Neural progenitor cell (in vitro differentiated cells): ENCODE data around the gene ATP5F1E. TPM values are rescaled to one million over a fixed set of nuclear protein-coding genes. Genes with fewer than 3 reads are reported as not detected.

ENCODE experiments used
- DNase-seq: peaks from one replicate; pipeline ENCODE4 v3.0.0-alpha.2; 2016; ENCODE audit warnings: low spot score
- H2AFZ ChIP-seq: fragments of 200-600 bp; sonication (generic); replicated peaks from 2 replicates; pipeline ENCODE4 v1.6.1; 2016; ENCODE audit warnings: antibody characterized with exemption
- H3F3A ChIP-seq: fragments of 200-600 bp; sonication (generic); 2 replicates; pipeline ENCODE4 v1.6.1; 2016; ENCODE audit warnings: antibody characterized with exemption, low read depth
- H3K27ac ChIP-seq: fragments of 200-600 bp; sonication (generic); 2 replicates; pipeline ENCODE4 v1.5.1; 2016; ENCODE audit warnings: mild to moderate bottlenecking
- H3K27me3 ChIP-seq: fragments of 200-600 bp; sonication (generic); 2 replicates; pipeline ENCODE4 v1.6.1; 2016; ENCODE audit warnings: mild to moderate bottlenecking, moderate library complexity
- H3K36me3 ChIP-seq: fragments of 200-600 bp; sonication (generic); 2 replicates; pipeline ENCODE4 v1.5.1; 2016
- H3K4me1 ChIP-seq: fragments of 200-600 bp; sonication (generic); 2 replicates; pipeline ENCODE4 v1.6.1; 2016; ENCODE audit warnings: mixed run types
- H3K4me2 ChIP-seq: fragments of 200-600 bp; sonication (generic); 2 replicates; pipeline ENCODE4 v1.6.1; 2016
- H3K4me3 ChIP-seq: fragments of 200-600 bp; sonication (generic); 2 replicates; pipeline ENCODE4 v1.5.1; 2016
- H3K79me2 ChIP-seq: fragments of 200-600 bp; sonication (generic); 2 replicates; pipeline ENCODE4 v1.6.1; 2016; ENCODE audit warnings: low read depth
- H3K9ac ChIP-seq: fragments of 200-600 bp; sonication (generic); 2 replicates; pipeline ENCODE4 v1.6.1; 2016
- H3K9me3 ChIP-seq: fragments of 200-600 bp; sonication (generic); 2 replicates; pipeline ENCODE4 v1.5.1; 2016; ENCODE audit warnings: low read depth
- H4K20me1 ChIP-seq: fragments of 200-600 bp; sonication (generic); 2 replicates; pipeline ENCODE4 v1.6.1; 2016; ENCODE audit warnings: low read depth
- H3K27ac Mint-ChIP-seq: 3 replicates; pipeline ENCODE4 v1.8.0; 2021; ENCODE audit warnings: mixed read lengths
- H3K27me3 Mint-ChIP-seq: 2 replicates; pipeline ENCODE4 v1.8.0; 2022; ENCODE audit warnings: low read depth, mild to moderate bottlenecking, inconsistent platforms, moderate library complexity, mixed read lengths; ENCODE audit not compliant: insufficient read depth
- H3K36me3 Mint-ChIP-seq: 3 replicates; pipeline ENCODE4 v1.8.0; 2021; ENCODE audit warnings: mixed read lengths
- H3K4me1 Mint-ChIP-seq: 3 replicates; pipeline ENCODE4 v1.8.0; 2021; ENCODE audit warnings: mixed read lengths
- H3K4me3 Mint-ChIP-seq: 3 replicates; pipeline ENCODE4 v1.8.0; 2021; ENCODE audit warnings: mild to moderate bottlenecking, moderate library complexity, mixed read lengths
- H3K9me3 Mint-ChIP-seq: 3 replicates; pipeline ENCODE4 v1.8.0; 2020; ENCODE audit warnings: mixed read lengths
- EZH2 ChIP-seq: fragments of 200-600 bp; sonication (generic); IDR thresholded peaks from 2 replicates; pipeline ENCODE4 v1.6.1; 2017; ENCODE audit warnings: antibody characterized with exemption, mild to moderate bottlenecking, moderate library complexity
- EZH2phosphoT487 ChIP-seq: fragments of 200-600 bp; sonication (generic); IDR thresholded peaks from 2 replicates; pipeline ENCODE4 v1.6.1; 2017; ENCODE audit warnings: antibody characterized with exemption
- total RNA-seq: library from RNA; depleted of rRNA; stranded (reverse); fragments of >200 nt; gene quantifications from 2 replicates; pipeline ENCODE4 v1.2.3, GENCODE V29; 2015; ENCODE audit warnings: low replicate concordance
- TF ChIP-seq, protein P1 (sequence below): fragments of 200-600 bp; sonication (generic); IDR thresholded peaks from 2 replicates; pipeline ENCODE4 v1.5.1; 2017; ENCODE audit warnings: antibody characterized with exemption, mild to moderate bottlenecking

ATP5F1E gene
- total RNA-seq, 1 donor from 2014 or later: 29.7 TPM

- Mint-ChIP-seq H3K9me3 (no peaks in the 10 kb centered on the region), H3K36me3 (peaks cover 39% of the 10 kb centered on the region)
- H3K27me3 ChIP-seq: no peaks in the 10 kb centered on the region
These were observed 39.2 kb downstream of the ATP5F1E start for GRCh38 chr20:58992911-58993310.

GRCh38 chr20:58991715-58992114, 40.4 kb downstream of the ATP5F1E start:
- H3K4me1 Mint-ChIP-seq: no peaks in the 10 kb centered on the region
- Histone ChIP-seq H3K79me2 (no peaks in the 10 kb centered on the region), H3K4me3 (no peak overlapping the region), H3K9ac (no peak overlapping the region), H3K27ac (no peak overlapping the region), H3F3A (no peaks in the 10 kb centered on the region), H3K4me1 (no peaks in the 10 kb centered on the region), H2AFZ (no peak overlapping the region), H3K36me3 (peaks cover 9% of the 10 kb centered on the region), H3K9me3 (no peaks in the 10 kb centered on the region), H4K20me1 (peaks cover 4% of the 10 kb centered on the region), H3K4me2 (no peak overlapping the region), H3K27me3 (no peaks in the 10 kb centered on the region)
- no peak overlapping the region for H3K4me3 Mint-ChIP-seq
- no peak for DNase-seq
- no peaks in the 10 kb centered on the region for H3K9me3 Mint-ChIP-seq
- H3K36me3 Mint-ChIP-seq: peaks cover 42% of the 10 kb centered on the region
- TF ChIP-seq, protein P1, sequence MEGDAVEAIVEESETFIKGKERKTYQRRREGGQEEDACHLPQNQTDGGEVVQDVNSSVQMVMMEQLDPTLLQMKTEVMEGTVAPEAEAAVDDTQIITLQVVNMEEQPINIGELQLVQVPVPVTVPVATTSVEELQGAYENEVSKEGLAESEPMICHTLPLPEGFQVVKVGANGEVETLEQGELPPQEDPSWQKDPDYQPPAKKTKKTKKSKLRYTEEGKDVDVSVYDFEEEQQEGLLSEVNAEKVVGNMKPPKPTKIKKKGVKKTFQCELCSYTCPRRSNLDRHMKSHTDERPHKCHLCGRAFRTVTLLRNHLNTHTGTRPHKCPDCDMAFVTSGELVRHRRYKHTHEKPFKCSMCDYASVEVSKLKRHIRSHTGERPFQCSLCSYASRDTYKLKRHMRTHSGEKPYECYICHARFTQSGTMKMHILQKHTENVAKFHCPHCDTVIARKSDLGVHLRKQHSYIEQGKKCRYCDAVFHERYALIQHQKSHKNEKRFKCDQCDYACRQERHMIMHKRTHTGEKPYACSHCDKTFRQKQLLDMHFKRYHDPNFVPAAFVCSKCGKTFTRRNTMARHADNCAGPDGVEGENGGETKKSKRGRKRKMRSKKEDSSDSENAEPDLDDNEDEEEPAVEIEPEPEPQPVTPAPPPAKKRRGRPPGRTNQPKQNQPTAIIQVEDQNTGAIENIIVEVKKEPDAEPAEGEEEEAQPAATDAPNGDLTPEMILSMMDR: no peak
- TF ChIP-seq EZH2 (no peak), EZH2phosphoT487 (no peak)
- no peak overlapping the region for H3K27ac Mint-ChIP-seq
- peaks cover 2% of the 10 kb centered on the region for H3K27me3 Mint-ChIP-seq

More at GRCh38 chr20:58992911-58993310, 39.2 kb downstream of the ATP5F1E start:
- Histone ChIP-seq H3K4me3 (no peak overlapping the region), H4K20me1 (peaks cover 2% of the 10 kb centered on the region), H3K9ac (no peak overlapping the region), H3K9me3 (no peaks in the 10 kb centered on the region), H3K79me2 (no peaks in the 10 kb centered on the region), H3F3A (peaks cover 5% of the 10 kb centered on the region), H3K4me1 (no peaks in the 10 kb centered on the region), H3K36me3 (peaks cover 9% of the 10 kb centered on the region), H3K27ac (no peak overlapping the region), H2AFZ (no peak overlapping the region), H3K4me2 (no peak overlapping the region)
- H3K27ac Mint-ChIP-seq: peak overlapping the region; percentile 53
- no peak for DNase-seq
- TF ChIP-seq EZH2phosphoT487: no peak
- no peak for TF ChIP-seq EZH2
- TF ChIP-seq, protein P1: no peak
- H3K27me3 Mint-ChIP-seq: peaks cover 5% of the 10 kb centered on the region
- no peak overlapping the region for H3K4me3 Mint-ChIP-seq
- no peaks in the 10 kb centered on the region for H3K4me1 Mint-ChIP-seq

DNA sequence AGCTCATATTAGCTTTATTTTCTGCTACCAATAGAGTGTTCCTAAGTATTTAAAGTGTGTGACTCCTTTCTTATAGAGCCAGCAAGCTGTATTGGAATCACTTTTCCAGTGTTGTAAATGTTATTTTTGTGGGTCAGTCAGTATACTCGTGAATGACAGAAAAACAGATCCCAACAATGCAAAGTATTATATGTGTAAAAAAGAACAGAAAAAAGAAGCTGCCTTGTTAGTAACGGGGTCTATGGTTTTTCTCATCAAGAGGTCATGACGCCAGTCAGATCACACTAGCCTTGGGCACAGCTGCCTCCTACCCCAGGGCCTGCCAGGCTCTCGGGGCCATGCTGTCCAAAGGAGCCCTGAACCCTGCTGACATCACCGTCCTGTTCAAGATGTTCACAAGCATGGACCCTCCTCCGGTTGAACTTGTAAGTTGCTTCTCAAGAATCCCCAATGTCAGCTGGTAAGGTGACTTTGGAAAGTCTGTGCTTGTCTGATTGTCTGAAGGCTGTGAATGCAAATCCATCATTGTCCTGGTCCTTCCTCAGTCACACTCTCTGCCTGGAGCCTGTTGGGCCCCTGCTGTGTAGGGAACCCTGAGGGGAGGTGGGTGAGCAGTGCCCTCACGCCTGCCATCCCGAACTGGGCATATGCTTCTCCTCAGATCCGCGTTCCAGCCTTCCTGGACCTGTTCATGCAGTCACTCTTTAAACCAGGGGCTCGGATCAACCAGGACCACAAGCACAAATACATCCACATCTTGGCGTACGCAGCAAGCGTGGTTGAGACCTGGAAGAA, 41.3 kb downstream of the ATP5F1E start:
- TF ChIP-seq EZH2phosphoT487: no peak
- TF ChIP-seq EZH2: no peak
- TF ChIP-seq, protein P1: no peak
- H4K20me1 ChIP-seq: peaks cover 10% of the 10 kb centered on the region
- no peak overlapping the region for H3K4me3 ChIP-seq
- peaks cover 39% of the 10 kb centered on the region for H3K36me3 Mint-ChIP-seq
- H3K27me3 ChIP-seq: no peaks in the 10 kb centered on the region
- H3K27me3 Mint-ChIP-seq: peaks cover 2% of the 10 kb centered on the region
- H3K4me3 Mint-ChIP-seq: no peak overlapping the region
- H3K36me3 ChIP-seq: peaks cover 9% of the 10 kb centered on the region
- no peak overlapping the region for H3K27ac Mint-ChIP-seq
- no peaks in the 10 kb centered on the region for H3F3A ChIP-seq
- no peak overlapping the region for H3K27ac ChIP-seq
- no peaks in the 10 kb centered on the region for H3K4me1 ChIP-seq
- H3K9me3 ChIP-seq: no peaks in the 10 kb centered on the region
- H3K9me3 Mint-ChIP-seq: no peaks in the 10 kb centered on the region
- no peak overlapping the region for H3K4me2 ChIP-seq
- no peak overlapping the region for H3K9ac ChIP-seq
- H3K4me1 Mint-ChIP-seq: no peaks in the 10 kb centered on the region
- no peak for DNase-seq
- no peak overlapping the region for H2AFZ ChIP-seq
- peaks cover under 1% of the 10 kb centered on the region for H3K79me2 ChIP-seq
